ENCODE data around the gene GPR12. TPM values are rescaled to one million over a fixed set of nuclear protein-coding genes. Genes with fewer than 3 reads are reported as not detected.

Gene GPR12
- total and polyA plus RNA-seq, 2 of the 4 experiments (the other 2 are of a cell fraction) = not detected

DNA sequence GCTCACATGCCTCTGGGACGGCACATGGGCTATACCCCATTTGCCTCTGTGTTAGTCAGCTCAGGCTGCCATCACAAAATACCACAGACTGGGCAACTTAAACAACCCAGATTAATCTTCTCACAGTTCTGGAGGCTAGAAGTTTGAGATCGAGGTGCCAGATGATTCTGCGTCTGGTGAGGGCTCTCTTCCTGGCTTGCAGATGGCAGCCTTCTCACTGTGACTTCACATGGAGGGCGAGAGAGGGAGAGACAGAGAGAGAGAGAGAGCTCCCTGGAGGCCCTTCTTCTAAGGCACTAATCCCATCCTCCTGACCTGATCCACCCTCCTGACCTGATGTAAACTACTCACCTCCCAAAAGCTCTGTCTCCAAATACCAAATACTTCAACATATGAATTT is 55.0 kb downstream of the GPR12 start:
- H3K14ac ChIP-seq (replicated peaks; ENCODE audit: low read depth, low read length) = no peak overlapping the region
- peaks cover 12% of the 10 kb centered on the region for H3K27me3 ChIP-seq (ENCODE audit: control insufficient read depth, insufficient read depth, low read length)
- H4K91ac ChIP-seq (ENCODE audit: insufficient read depth, low read depth, low read length) = no peak overlapping the region
- H2AK9ac ChIP-seq (replicated peaks; ENCODE audit: low read depth, low read length, poor library complexity) = no peak overlapping the region
- H2AK5ac ChIP-seq (ENCODE audit: low read depth, low read length) = no peak overlapping the region
- WGBS, 2 experiments (ENCODE audit: extremely low coverage in 2 of 2, insufficient read length in 1 of 2) = no CpG with 5 or more reads among the region's 4 CpGs
- DNase-seq (no peak), ATAC-seq (ENCODE audit: low read depth) (no peak)
- no peak overlapping the region for H3K27ac ChIP-seq (ENCODE audit: insufficient read depth, low read length)
- in situ Hi-C loops (cut with MboI; ENCODE audit: low sequenced_read_pairs) = no loop called here
- H3K79me1 ChIP-seq (ENCODE audit: low read depth in 1 of 2, low read length in 2 of 2) = no peaks in the 10 kb centered on the region
- H2BK20ac ChIP-seq (ENCODE audit: low read depth, low read length) = no peak overlapping the region
- POLR2A ChIA-PET (ENCODE audit: unreplicated experiment) = no interaction called here
- no peak overlapping the region for H3K4me3 ChIP-seq (ENCODE audit: insufficient read depth, low read depth, low read length)
- no peak overlapping the region for H3K23ac ChIP-seq (ENCODE audit: low read depth, low read length)
- no peak overlapping the region for H3K4ac ChIP-seq (ENCODE audit: low read depth, low read length)
- no peak overlapping the region for H2BK15ac ChIP-seq (ENCODE audit: low read depth, low read length)
- no TSS peak for BruUV-seq (replicated peaks)
- H3K9me3 ChIP-seq (ENCODE audit: control insufficient read depth, insufficient read depth, low read length) = no peaks in the 10 kb centered on the region
- H2BK5ac ChIP-seq (ENCODE audit: low read depth, low read length, poor library complexity, severe bottlenecking) = no peak overlapping the region
- H3K9ac ChIP-seq (ENCODE audit: low read depth, low read length) = no peak overlapping the region
- no peaks in the 10 kb centered on the region for H3K9me1 ChIP-seq (ENCODE audit: insufficient read depth, low read length)
- no peaks in the 10 kb centered on the region for H4K20me1 ChIP-seq (ENCODE audit: insufficient read depth, low read length)
- no peak overlapping the region for H3K56ac ChIP-seq (ENCODE audit: extremely low read depth, insufficient read depth, low read length)
- no peaks in the 10 kb centered on the region for H3K4me1 ChIP-seq (ENCODE audit: control insufficient read depth, insufficient read depth, low read length)
- dilution Hi-C loops (cut with HindIII; ENCODE audit: low sequenced_read_pairs, unreplicated experiment) = no loop called here
- H3K18ac ChIP-seq (ENCODE audit: low read depth, low read length) = no peak overlapping the region
- no peak overlapping the region for H4K8ac ChIP-seq (ENCODE audit: low read depth in 2 of 2, low read length in 2 of 2)
- no peak overlapping the region for H2AFZ ChIP-seq (replicated peaks; ENCODE audit: low read length, poor library complexity)
- intact Hi-C loops (cut with micrococcal nuclease) = loop anchor here (5.0 kb wide), 1 partner anchor 652 kb away; no protein-coding TSS in a partner anchor
- CTCF ChIA-PET = interaction anchor here (1.2 to 1.3 kb wide), 2 partner anchors 9 to 521 kb away, joined by 3 to 4 read pairs; no protein-coding TSS in a partner anchor
- H4K5ac ChIP-seq (ENCODE audit: low read depth, low read length) = no peak overlapping the region
- no peak for TF ChIP-seq POLR2A (IDR thresholded peaks at IDR 0.05; ENCODE audit: low read depth, low read length)
- TF ChIP-seq FOS (IDR thresholded peaks at IDR 0.05; ENCODE audit: low read depth, low read length) = no peak
- no peak for TF ChIP-seq RAD21 (IDR thresholded peaks at IDR 0.05; ENCODE audit: low read length)
- no peak for TF ChIP-seq MXI1 (IDR thresholded peaks at IDR 0.05; ENCODE audit: borderline replicate concordance, low read depth, low read length)
- TF ChIP-seq, protein P1, sequence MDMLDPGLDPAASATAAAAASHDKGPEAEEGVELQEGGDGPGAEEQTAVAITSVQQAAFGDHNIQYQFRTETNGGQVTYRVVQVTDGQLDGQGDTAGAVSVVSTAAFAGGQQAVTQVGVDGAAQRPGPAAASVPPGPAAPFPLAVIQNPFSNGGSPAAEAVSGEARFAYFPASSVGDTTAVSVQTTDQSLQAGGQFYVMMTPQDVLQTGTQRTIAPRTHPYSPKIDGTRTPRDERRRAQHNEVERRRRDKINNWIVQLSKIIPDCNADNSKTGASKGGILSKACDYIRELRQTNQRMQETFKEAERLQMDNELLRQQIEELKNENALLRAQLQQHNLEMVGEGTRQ (IDR thresholded peaks at IDR 0.05; ENCODE audit: low read depth, low read length) = no peak
- no peak for TF ChIP-seq RCOR1 (IDR thresholded peaks at IDR 0.05; ENCODE audit: insufficient replicate concordance, low read length)
- no peak for TF ChIP-seq MAFK (IDR thresholded peaks at IDR 0.05; ENCODE audit: low read depth, low read length)
- no peak for TF ChIP-seq SMC3 (IDR thresholded peaks at IDR 0.05; ENCODE audit: low read depth, low read length)
- TF ChIP-seq, protein P2, sequence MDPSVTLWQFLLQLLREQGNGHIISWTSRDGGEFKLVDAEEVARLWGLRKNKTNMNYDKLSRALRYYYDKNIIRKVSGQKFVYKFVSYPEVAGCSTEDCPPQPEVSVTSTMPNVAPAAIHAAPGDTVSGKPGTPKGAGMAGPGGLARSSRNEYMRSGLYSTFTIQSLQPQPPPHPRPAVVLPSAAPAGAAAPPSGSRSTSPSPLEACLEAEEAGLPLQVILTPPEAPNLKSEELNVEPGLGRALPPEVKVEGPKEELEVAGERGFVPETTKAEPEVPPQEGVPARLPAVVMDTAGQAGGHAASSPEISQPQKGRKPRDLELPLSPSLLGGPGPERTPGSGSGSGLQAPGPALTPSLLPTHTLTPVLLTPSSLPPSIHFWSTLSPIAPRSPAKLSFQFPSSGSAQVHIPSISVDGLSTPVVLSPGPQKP (IDR thresholded peaks at IDR 0.05; ENCODE audit: borderline replicate concordance, low read depth, low read length) = no peak
- TF ChIP-seq BHLHE40 (IDR thresholded peaks at IDR 0.05; ENCODE audit: low read depth, low read length) = no peak
- TF ChIP-seq CHD1 (IDR thresholded peaks at IDR 0.05; ENCODE audit: low read depth, low read length) = no peak
- TF ChIP-seq NFE2L2 (IDR thresholded peaks at IDR 0.05; ENCODE audit: low read depth, low read length) = no peak
- TF ChIP-seq MAZ (IDR thresholded peaks at IDR 0.05; ENCODE audit: borderline replicate concordance, low read depth, low read length) = no peak
- TF ChIP-seq, protein P3, sequence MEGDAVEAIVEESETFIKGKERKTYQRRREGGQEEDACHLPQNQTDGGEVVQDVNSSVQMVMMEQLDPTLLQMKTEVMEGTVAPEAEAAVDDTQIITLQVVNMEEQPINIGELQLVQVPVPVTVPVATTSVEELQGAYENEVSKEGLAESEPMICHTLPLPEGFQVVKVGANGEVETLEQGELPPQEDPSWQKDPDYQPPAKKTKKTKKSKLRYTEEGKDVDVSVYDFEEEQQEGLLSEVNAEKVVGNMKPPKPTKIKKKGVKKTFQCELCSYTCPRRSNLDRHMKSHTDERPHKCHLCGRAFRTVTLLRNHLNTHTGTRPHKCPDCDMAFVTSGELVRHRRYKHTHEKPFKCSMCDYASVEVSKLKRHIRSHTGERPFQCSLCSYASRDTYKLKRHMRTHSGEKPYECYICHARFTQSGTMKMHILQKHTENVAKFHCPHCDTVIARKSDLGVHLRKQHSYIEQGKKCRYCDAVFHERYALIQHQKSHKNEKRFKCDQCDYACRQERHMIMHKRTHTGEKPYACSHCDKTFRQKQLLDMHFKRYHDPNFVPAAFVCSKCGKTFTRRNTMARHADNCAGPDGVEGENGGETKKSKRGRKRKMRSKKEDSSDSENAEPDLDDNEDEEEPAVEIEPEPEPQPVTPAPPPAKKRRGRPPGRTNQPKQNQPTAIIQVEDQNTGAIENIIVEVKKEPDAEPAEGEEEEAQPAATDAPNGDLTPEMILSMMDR (conservative IDR thresholded peaks at IDR 0.05; ENCODE audit: low read depth, low read length) = no peak
- TF ChIP-seq RFX5 (IDR thresholded peaks at IDR 0.05; ENCODE audit: low read depth, low read length) = no peak
- no peak for TF ChIP-seq CEBPB (IDR thresholded peaks at IDR 0.05; ENCODE audit: low read depth, low read length)
- H2BK120ac ChIP-seq (ENCODE audit: low read depth, low read length) = no peak overlapping the region
- no peak overlapping the region for H3K4me2 ChIP-seq (ENCODE audit: low read depth, low read length)
- no peaks in the 10 kb centered on the region for H3K36me3 ChIP-seq (ENCODE audit: control insufficient read depth, insufficient read depth, low read length)

Measured in IMR-90 (cell line).